GM12892 (cell line): ENCODE measurements around the gene BFSP1.

ENCODE experiments used
- DNase-seq: peaks from one replicate; pipeline ENCODE4 v3.0.0; 2011; ENCODE audit not compliant: insufficient read length
- FAIRE-seq: peaks from 2 replicates; lab custom pipeline; 2011; peaks lifted over from hg19 to GRCh38; lab: Jason Lieb, UNC
- POLR2A ChIP-seq: IDR thresholded peaks from 2 replicates; pipeline ENCODE4 v1.6.1; 2011; ENCODE audit warnings: low read depth, low read length, control low read depth
- POLR2AphosphoS5 ChIP-seq: IDR thresholded peaks from 2 replicates; pipeline ENCODE4 v1.6.1; 2011; ENCODE audit warnings: low read depth, low read length, control low read depth
- TAF1 ChIP-seq: IDR thresholded peaks from 2 replicates; pipeline ENCODE4 v1.6.1; 2011; ENCODE audit warnings: low read depth, mild to moderate bottlenecking, control low read depth, low read length, borderline replicate concordance

The BFSP1 gene

GRCh38 chr20:17469246-17470030 lies 61.7 kb downstream of the BFSP1 start:
- FAIRE-seq: no peak
- TF ChIP-seq POLR2A (no peak), POLR2AphosphoS5 (no peak), TAF1 (no peak)
- no peak for DNase-seq

DNA sequence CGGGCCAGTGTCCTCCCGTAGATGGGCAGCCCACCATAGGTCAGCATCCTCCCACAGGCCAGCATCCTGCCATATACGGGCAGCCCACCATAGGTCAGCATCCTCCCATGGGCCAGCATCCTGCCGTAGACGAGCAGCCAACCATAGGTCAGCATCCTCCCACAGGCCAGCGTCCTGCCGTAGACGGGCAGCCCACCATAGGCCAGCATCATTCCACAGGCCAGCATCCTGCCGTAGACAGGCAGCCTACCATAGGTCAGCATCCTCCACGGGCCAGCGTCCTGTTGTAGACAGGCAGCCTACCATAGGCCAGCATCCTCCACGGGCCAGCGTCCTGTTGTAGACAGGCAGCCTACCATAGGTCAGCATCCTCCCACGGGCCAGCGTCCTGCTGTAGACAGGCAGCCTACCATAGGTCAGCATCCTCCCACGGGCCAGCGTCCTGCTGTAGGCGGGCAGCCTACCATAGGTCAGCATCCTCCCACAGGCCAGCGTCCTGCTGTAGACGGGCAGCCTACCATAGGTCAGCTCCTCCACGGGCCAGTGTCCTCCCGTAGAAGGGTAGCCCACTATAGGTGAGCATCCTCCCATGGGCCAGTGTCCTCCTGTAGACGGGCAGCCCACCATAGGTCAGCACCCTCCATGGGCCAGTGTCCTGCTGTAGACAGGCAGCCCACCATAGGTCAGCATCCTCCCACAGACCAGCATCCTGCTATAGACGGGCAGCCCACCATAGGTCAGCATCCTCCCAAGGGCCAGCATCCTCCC lies 62.9 kb downstream of the BFSP1 start:
- no peak for DNase-seq
- no peak for TF ChIP-seq POLR2AphosphoS5
- no peak for TF ChIP-seq POLR2A
- TF ChIP-seq TAF1: no peak
- FAIRE-seq: no peak

GRCh38 chr20:17467120-17467655 lies 64.0 kb downstream of the BFSP1 start:
- no peak for TF ChIP-seq POLR2AphosphoS5
- no peak for TF ChIP-seq TAF1
- TF ChIP-seq POLR2A: no peak
- no peak for FAIRE-seq
- DNase-seq: no peak

DNA sequence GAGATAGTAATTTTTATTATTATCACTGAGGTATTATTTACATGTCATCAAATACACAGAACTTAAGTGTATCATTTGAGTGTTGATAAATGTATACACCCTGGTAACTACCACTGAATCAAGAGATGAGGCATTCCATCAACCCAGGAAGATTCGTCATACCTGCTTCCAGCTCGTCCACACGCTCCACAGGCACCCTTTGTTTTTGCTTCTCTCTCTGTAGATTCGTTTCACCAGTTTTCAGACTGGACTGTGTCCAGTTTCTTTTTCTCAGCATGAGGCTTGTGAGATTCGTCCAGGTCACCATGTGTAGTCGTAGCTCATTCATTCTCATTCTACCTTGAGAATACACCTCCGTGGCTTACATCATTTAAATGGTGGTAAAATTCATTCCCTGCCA lies 64.5 kb downstream of the BFSP1 start:
- FAIRE-seq (no peak), DNase-seq (no peak)
- TF ChIP-seq POLR2A: no peak
- no peak for TF ChIP-seq TAF1
- no peak for TF ChIP-seq POLR2AphosphoS5

GRCh38 chr20:17465236-17465635 lies 65.9 kb downstream of the BFSP1 start:
- no peak for FAIRE-seq
- no peak for DNase-seq
- TF ChIP-seq TAF1 (no peak), POLR2AphosphoS5 (no peak), POLR2A (no peak)

DNA sequence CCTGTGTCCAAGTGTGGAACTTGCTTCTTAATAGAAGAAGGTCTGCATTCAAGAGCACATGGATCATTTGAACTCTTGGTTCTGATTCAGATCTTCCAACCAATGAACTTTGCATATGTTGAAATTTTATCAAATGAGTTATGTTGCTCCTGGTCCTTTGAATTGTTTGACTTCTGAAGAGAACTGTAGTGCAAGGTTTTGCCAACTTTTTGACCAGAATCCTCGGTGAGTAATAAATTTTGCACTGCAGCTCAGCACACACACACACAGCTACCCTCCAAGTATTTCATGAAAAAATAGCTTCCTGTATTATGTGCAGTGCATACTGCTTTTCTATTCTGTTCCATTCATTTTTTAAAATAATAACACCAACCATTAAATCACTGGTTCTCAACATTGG lies 67.5 kb downstream of the BFSP1 start:
- FAIRE-seq (no peak), DNase-seq (no peak)
- TF ChIP-seq TAF1: no peak
- no peak for TF ChIP-seq POLR2A
- no peak for TF ChIP-seq POLR2AphosphoS5

GRCh38 chr20:17461941-17462340 lies 69.2 kb downstream of the BFSP1 start:
- FAIRE-seq: no peak
- TF ChIP-seq TAF1: no peak
- TF ChIP-seq POLR2A: no peak
- no peak for TF ChIP-seq POLR2AphosphoS5
- no peak for DNase-seq

GRCh38 chr20:17460119-17460518 lies 71.1 kb downstream of the BFSP1 start:
- TF ChIP-seq POLR2AphosphoS5 (no peak), POLR2A (no peak), TAF1 (no peak)
- FAIRE-seq (no peak), DNase-seq (no peak)

DNA sequence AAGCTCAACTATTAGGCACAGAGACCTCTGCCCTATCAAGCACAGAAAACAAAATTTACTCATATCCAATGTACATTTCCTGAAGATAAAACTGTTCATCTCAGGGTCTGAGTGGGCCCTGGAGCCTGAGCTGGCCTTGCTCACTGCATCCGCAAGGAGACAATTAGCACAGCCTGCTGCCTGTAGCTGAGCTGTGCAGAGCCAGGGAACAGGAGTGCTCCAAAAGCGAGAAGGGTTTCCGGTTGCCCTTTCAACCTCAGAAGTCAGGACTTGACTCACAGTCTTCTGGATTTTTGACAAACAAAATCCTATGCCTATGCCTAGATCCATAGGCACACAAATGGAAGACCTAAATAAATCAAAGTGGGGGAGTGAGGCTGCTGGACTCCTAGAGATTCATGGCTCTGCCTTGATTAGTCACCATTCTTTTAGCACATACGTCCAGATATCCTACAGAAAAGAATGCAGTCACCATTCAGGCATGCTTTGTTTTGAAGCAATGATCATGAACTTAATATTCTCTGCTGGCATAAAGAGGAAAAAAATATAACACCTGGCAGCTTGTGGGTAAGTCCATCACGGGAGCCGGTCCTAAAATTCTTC lies 73.5 kb downstream of the BFSP1 start:
- no peak for DNase-seq
- TF ChIP-seq TAF1: no peak
- TF ChIP-seq POLR2A: no peak
- no peak for TF ChIP-seq POLR2AphosphoS5
- no peak for FAIRE-seq

DNA sequence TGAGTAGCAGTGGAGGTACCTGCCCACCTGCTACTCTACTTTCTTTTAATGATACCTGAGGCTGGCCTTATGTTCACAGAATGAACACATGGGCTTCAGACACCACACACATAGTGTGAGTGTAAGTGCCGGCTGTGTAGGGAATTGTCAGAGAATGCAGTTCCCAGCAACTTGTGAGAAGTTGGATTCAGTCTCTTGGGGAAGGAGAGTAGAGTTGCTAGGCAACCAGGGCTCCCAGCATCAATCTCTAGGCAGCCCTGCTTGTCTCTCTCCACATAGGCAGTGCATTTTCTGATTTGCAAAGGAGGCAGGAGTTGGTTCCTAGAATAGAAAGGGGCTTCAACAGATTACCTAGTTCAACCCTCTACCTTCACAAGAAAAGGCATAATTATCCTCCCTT lies 74.1 kb downstream of the BFSP1 start:
- no peak for TF ChIP-seq TAF1
- TF ChIP-seq POLR2AphosphoS5: no peak
- TF ChIP-seq POLR2A: no peak
- DNase-seq (no peak), FAIRE-seq (no peak)

GRCh38 chr20:17456279-17456678 lies 74.9 kb downstream of the BFSP1 start:
- no peak for DNase-seq
- TF ChIP-seq TAF1 (no peak), POLR2AphosphoS5 (no peak)
- FAIRE-seq: no peak

GRCh38 chr20:17453592-17453991 lies 77.6 kb downstream of the BFSP1 start:
- TF ChIP-seq POLR2A: no peak
- no peak for TF ChIP-seq TAF1
- no peak for TF ChIP-seq POLR2AphosphoS5
- FAIRE-seq (no peak), DNase-seq (no peak)
